T follicular helper cell (primary cell): ENCODE results near the gene CACNA1B.
"Not testable (repeated sequence)": the region's sequence is repeated elsewhere in the genome, so short reads cannot be mapped to it uniquely, and the experiment has no call there.

Source experiments
- DNase-seq: peaks from one replicate; pipeline ENCODE4 v3.0.0-alpha.2; 2020; ENCODE audit warnings: low read depth

The CACNA1B gene

GRCh38 chr9:138117101-138117750 lies 239.6 kb downstream of the CACNA1B start:
- no peak for DNase-seq

- no peak for DNase-seq
Measured at GRCh38 chr9:138117836-138118235, 240.3 kb downstream of the CACNA1B start.

GRCh38 chr9:138118601-138119071 lies 241.1 kb downstream of the CACNA1B start:
- no peak for DNase-seq

- no peak for DNase-seq
Measured at GRCh38 chr9:138119202-138120027, 241.8 kb downstream of the CACNA1B start.

- DNase-seq = no peak
Measured at GRCh38 chr9:138120072-138120471, 242.5 kb downstream of the CACNA1B start.

GRCh38 chr9:138120511-138121437 lies 243.2 kb downstream of the CACNA1B start:
- no peak for DNase-seq

- no peak for DNase-seq
Measured at GRCh38 chr9:138121438-138122050, 244.0 kb downstream of the CACNA1B start.

- no peak for DNase-seq
Measured at GRCh38 chr9:138122201-138122600, 244.6 kb downstream of the CACNA1B start.

GRCh38 chr9:138122676-138123075 lies 245.1 kb downstream of the CACNA1B start:
- no peak for DNase-seq

GRCh38 chr9:138123086-138123485 lies 245.5 kb downstream of the CACNA1B start:
- no peak for DNase-seq

GRCh38 chr9:138126090-138126857 lies 248.7 kb downstream of the CACNA1B start:
- not testable (repeated sequence) for DNase-seq

GRCh38 chr9:138126858-138127584 lies 249.4 kb downstream of the CACNA1B start:
- DNase-seq = not testable (repeated sequence)

GRCh38 chr9:138128027-138128426 lies 250.4 kb downstream of the CACNA1B start:
- DNase-seq = not testable (repeated sequence)

GRCh38 chr9:138129318-138129717 lies 251.7 kb downstream of the CACNA1B start:
- not testable (repeated sequence) for DNase-seq

GRCh38 chr9:138132946-138133705 lies 255.5 kb downstream of the CACNA1B start:
- not testable (repeated sequence) for DNase-seq

GRCh38 chr9:138134581-138134980 lies 257.0 kb downstream of the CACNA1B start:
- DNase-seq = not testable (repeated sequence)

GRCh38 chr9:138139096-138139495 lies 261.5 kb downstream of the CACNA1B start:
- not testable (repeated sequence) for DNase-seq

GRCh38 chr9:138140980-138141379 lies 263.4 kb downstream of the CACNA1B start:
- not testable (repeated sequence) for DNase-seq
